GM19395 (cell line): Measurements from ENCODE around the gene CCDC9B.

Source experiments
- ATAC-seq: cut with Tn5 transposase; IDR thresholded peaks from one replicate; pipeline ENCODE4 v1.9.1; 2021; ENCODE audit warnings: mild to moderate bottlenecking, moderate library complexity; ENCODE audit not compliant: unreplicated experiment

The CCDC9B gene

DNA sequence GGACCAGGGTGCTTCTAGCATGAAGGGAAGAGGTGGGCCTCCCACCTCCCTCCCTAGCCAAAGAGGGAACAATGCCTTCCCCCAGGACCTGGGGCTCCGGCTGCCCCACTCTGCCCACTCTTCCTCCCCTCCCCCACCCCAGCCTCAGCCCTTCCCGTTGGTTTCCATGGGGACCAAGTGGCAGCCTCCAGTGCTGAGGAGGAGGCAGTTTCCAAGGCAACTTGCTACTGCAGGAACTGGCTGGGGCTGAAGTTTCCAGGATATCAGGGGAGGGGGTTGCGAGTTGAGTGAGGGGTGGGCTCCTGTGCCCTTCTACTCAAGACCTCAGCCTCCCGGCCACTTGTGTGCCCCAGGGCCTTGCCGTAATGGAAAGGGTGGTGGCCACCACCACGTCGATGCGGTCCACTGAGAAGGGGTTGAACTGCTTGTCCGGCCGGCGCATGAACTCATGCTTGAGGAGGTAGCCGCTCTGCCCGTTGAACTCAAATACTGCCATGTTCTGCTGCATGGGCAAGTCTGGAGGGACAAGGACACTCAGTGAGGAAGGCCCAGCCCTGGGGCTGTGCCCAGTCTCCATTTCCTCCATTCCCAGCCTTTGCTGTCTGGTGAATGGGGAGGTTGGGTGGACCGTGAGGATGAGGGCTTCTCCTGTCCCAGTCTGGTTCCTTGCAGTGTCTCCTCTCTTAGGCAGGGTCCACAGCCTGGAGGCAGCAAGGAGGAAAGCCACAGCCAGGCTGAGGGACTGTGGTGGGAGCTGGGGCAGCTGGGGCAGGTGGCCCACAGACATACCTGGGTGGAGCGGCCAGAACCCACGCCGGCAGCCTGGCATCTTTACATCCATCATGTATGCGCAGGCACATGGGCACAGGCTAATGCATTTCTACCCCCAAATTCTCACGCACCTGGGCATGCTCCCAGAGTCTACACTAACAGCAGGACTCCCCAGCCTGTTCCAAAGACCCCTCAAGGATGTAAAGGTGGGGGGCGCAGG is 46.5 kb downstream of the CCDC9B start:
- ATAC-seq: no peak

DNA sequence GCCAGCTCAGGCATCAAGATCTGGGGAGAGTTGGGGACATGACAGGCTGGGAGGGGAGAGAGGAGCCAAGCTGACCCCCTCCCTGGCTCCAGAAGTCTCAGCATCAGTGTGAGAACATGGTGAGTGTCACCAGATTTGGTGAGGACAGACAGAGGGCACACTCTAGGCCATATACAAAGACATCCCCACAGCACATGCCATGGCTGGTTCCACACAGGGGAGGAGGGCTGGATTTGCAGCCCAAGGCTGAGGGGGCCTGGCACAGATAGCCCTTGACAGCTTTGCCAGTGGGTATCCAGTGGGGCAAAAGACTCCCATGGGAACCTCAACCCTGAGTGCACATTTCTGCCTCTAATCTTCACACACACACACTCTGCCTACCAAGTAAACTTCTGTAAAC is 47.7 kb downstream of the CCDC9B start:
- ATAC-seq: no peak

DNA sequence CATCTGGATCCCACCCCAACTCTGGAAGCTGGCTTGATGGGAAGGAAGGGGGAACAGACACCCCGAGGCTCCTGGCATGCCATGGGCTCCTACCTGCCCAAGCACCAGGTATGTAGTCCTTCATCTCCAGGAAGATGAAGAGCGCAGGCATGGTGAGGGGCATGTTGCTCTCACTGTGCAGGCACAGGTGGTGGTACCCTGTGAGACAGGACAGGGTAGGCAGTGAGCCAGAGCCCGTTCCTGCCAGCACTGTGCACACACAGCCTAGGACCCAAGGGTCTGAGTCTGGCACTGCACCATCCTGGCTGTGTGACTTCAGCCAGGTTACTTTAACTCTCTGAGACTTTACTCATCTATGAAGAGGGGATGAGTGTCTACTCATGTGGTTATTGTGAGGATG is 48.5 kb downstream of the CCDC9B start:
- no peak for ATAC-seq

DNA sequence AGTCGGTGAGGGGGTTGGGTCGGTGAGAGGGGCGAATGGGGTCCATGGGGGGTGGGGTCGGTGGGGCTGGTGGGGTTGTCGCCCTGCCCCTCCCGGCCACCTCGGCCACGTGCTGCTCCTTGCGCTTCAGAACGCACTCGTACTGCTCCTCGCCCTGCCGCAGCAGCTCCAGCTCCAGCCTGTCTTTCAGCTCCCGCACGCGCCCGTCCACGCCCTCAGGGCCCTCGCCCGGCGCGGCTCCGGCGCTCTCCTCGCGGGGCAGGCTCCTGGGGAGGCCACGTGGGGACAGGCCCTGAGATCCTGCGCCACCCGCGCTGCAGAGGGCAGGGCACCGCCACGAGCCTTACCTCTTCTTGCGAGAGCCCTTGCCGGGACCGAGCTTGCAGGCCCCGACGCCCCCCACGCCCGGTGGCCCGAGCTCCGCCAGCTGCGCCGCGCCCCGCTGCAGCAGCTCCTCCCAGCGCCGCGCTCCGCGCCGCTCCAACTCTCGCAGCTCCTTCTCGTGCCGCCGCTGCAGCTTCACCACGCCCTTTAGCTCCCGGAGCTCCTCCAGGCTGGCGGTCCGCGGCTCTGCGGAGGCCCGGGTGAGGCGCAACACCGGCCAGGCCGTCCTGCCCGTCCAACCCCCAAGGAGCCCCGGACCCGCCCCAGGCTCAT is 49.7 kb downstream of the CCDC9B start:
- ATAC-seq: no peak

DNA sequence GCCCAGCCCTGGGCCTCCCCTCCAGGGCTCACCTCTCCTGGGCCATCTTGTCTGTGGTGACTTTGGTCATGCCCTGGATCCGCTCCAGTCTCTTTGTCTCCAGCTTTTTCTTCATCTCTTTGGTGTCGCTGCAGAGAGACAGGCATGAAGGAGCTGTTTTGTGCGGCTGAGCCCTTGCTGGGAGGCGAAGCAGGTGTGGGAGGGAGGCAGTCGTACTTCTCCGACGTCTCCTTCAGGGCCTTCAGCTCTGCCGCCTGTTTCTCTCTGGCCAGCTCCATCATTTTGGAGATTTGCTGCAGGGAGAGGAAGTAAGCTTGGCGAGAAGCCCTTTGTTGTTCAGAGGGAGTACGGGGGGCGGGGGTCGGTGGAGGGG is 50.2 kb downstream of the CCDC9B start:
- no peak for ATAC-seq

DNA sequence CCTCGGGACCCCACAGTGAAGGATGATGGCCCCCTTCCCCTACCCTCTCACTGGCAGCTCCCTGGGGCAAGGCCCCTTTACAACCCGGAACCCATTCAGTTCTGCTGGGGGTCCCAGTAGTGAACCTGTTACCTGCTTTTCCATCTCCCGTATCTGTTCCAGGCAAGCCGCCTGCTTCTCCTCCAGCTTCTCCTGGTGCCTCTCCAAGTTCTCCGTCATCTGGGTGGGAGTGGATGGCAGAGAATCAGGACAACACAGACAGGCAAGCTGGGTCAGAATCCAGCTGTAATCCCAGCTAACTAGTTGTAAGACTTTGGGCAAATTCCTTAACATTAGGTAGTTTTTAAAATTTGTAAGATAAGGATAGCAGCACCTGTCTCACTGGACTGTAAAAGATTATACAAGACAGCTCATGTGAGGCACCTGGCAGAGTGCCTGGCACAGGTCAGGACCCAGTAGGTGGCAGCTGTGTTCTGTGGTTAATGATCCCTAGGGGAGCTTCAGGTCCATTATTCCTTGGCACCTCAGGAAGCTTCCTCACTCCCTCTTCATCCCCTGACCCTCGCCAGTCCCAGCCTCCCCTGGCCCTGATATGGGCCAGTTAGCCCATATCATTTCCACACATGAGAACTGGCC is 51.5 kb downstream of the CCDC9B start:
- no peak for ATAC-seq

DNA sequence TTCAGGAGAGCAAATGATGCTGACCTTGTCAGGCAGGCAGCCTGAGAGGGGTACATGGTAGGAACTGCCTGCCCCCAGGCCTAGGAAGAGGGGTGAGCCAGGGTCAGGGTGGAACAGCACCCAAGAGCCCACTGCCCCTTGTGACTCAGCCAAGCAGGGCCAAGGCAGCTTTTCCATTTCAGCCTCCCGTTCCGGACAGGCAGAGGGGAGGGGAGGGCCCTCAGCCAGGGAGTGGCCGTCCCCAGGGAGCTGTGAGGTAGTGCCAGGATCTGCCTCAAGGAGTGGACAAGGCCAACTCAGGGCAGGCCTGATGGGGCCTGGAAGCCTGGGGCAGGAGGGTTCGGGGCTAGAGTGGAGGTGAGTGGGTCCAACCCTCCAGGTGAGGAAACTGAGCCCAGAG is 52.8 kb downstream of the CCDC9B start:
- ATAC-seq: no peak

DNA sequence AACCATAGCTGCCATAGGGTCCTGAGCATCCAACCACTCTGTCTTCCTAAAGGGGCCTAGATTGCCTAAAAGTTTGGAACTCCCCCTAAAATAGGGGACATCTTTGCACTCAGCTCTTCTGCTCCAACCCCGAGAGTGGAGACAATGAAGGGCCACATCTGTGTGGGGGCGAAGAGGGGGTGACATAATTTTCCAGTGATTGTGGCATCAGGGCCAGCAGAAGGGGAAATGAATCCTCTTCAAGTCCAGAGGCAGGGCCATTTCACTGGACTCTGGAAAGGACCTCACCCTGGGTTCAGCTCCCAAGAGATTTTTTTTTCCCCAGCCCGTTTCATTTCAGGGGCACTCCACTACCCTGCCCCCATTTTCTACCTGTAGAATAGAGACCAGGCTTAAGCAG is 53.2 kb downstream of the CCDC9B start:
- no peak for ATAC-seq

DNA sequence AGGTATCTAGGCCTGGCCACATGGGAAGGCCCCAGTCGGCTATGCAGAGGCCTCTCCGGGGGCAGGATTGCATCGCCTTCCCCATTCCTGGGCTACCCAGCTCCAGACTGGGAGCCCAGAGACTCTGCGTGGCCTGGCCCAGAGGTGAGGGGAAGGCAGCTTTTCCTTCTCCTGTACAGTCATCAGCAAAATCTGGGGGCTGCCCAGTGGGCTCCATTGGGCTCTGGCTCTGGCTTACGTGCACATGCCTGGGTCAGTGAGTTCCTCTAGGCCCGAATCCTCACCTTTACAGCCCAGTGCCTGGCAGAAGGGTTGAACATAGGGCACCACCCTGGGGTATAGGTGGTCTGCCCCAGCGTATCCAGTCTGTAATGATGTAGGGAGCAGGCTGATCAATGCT is 53.9 kb downstream of the CCDC9B start:
- no peak for ATAC-seq

DNA sequence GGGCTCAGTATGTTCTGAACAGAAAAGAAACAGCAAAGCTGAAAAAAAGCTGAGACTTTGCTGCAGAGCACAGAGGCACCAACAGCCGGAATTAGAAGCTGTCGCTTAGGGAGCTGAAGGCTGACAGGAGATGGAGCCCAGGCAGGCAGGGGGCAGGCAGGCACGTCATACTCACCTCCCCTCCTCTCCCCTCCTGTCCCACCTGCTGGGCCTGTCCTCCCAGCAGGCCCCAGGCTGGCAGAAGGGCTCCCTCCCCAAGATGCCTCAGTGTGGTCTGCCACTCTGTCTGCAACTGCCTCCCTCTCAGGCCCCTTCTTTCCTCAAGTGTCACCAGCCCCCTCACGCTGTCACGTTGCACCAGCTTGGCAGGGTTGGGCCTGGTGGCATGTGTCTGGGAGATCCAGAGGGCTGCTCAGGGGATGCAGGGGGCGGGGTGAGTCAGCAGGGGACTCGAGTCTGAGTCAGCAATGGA is 54.6 kb downstream of the CCDC9B start:
- ATAC-seq: no peak

DNA sequence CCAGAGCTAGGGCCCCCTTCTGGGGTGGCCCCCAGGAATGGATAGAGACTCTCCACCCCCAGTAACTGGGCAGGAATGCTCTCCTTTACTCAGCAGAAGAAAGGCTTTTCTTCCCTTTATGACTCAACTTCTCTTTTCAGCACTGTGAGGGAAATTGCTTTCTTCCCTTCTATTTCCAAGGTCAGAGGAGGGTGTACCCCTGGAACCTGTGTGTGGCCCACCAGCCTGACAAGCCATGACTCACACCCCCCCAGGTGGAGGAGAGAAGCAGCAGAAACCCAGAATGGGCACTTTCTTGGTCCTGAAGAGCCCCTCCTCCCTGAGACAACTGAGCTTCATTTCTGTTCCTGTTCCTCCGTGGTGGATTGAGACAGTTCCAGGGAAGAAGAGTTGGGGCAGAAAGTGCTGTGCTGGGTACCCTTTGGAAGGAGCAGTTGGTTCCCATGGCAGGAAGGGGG is 55.2 kb downstream of the CCDC9B start:
- no peak for ATAC-seq

DNA sequence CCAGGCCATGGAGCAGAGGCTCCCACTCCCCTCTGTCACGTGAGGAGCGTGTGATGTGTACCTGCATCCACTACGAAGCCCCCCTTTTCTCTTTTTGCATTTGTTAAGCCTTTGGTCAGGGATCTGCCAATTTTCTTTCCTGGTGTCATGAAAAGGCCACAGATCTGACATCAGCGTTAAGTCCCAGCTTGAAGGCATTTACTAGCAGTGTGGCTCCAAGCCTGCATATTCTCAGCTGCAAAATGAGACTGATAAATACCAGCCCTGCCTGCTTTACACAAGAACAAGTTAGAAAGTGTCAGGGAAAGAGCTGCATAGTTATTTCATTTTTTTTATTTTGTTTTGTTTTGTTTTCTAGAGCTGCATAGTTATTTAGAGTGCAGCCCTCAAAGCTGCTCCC is 55.6 kb downstream of the CCDC9B start:
- ATAC-seq: no peak

DNA sequence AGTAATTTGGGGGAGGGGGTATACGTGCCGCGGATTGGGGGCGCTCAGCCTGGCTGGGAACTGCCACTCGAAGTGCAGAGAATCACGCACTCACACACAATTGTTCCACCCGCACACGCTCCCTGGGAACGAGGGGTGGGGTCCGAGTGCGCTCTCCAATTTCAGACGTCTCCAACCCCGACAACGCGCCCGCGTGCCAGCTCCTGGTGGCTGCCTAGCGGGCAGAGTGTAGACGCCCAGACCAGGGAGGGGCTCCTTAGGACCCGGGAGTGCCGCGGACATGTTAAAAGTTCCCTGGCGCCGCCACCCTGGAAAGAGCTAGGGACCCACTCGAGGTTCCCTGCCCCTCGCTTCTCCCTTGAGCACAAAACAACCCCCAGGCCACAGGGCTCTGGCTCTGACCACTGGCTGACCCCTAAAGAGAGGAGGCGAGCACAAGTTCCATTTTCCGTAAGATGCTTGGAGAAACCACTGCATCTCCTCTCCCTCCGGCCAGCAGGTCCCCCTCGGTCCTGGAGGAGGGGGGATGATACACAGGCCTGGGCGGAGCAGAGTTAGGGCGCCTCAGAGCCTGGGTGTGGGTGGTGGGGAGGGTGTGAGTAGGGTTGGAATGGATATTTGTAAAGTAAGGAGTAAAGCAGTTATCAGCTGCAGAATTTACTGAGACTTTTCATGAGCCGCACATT is 57.0 kb downstream of the CCDC9B start:
- no peak for ATAC-seq

DNA sequence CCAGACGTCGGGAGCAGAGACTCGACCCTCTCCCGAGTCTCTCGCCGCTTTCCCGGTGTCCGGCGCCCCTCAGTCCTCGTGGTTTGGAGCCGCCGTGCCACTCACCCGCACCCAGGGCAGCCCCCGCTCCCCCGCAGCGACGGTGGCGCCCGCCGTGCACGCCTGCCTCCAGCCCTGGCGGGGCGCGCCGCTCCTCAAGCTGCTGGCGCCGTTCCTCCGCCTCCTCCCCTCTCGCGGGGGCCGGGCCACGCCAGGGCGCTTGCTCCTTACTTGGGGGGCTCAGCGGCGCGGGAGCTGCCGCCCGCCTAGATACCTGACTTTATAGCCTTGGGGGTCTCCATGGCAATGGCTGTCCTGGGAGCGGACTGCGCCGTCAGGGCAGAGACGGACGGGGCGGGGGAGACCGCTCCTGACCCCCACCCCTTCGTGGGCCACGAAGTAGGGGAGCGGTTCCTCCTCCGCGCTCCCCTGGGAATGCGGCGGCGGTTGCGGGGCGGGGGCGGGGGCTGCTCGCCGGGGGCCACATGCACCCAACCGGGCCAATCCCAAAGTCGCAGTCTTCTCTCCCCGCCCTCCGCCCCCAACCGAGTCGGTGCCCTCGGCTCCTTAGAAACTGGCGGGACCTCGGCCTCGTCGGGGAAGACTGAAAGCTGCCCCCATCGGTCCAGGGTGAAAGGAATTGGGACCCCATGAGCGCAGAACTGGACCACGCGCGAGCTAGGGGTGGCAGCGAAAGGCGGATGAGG is 57.7 kb downstream of the CCDC9B start, which contains the start of gene ANKRD63:
Gene ANKRD63 (minus strand): TSS at position 196 of the 746 bp plus-strand sequence. CDS start 478 bp downstream, outside the sequence.
- no peak for ATAC-seq

DNA sequence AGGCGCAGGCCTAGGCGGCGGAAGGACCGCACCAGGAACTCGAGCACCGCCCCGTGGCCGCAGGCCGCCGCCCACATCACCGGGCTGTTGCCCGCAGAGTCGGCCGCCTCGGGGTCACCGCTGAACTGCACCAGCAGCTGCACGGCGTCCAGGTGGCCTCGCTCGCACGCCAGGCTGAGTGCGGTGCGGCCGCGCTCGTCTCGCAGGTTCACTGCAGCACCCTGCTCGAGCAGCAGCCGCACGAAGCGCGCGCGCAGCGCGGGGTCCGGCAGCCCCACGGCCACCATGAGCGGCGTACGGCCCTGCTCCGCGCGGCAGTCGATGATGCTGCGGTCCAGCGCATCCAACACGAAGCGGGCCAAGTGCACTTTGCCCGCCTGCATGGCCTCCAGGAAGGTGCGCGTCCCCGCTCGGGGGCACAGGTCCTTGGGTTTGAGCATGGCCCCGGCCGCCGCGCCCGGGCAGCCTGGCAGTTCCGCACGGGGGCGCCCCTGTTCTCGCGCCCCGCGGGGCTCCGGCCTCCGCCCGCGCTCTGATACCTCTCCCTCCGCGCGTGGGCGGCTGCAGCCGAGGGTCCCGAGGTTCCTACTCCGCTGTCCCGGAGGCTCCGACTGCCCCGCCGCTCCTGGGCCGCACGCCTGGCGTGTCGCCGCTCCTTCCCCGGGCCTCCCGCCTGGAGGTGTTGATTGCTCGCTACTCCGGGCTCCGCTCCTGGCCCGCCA is 58.4 kb downstream of the CCDC9B start:
- no peak for ATAC-seq

DNA sequence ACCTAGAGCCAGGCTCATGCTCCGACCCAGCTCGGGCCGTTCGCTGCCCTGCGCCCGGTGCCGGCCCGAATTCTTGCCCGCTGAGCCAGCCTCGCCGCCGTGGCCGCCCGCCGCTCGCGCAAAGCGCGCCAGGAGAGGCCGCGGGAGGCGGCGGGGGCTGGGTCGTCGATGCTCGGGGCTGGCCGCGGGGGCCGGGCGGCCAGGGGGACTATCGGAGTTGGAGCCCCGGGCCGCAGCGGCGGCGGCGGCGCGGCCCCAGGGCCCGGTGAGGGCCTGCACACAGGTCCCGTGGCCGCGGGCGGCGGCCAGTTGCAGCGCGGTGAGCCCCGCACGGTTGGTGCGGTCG is 59.0 kb downstream of the CCDC9B start:
- ATAC-seq: no peak
